Naive B cell (primary cell): ENCODE measurements around the gene FABP1. TPM values are rescaled to one million over a fixed set of nuclear protein-coding genes. Genes with fewer than 3 reads are reported as not detected.

Experiments used
- ATAC-seq, 2 donors: fragments of 150-1000 bp; cut with Tn5 transposase; 2 replicates each; pipeline ENCODE4 v1.10.0; 2021; ENCODE audit warnings: low read depth in 2 of 2, mild to moderate bottlenecking in 2 of 2, moderate library complexity in 2 of 2
- DNase-seq: peaks from one replicate; pipeline ENCODE4 v3.0.0; 2022
- H3K27ac Mint-ChIP-seq, 6 donors: one replicate each; pipeline ENCODE4 v1.8.0; 2020 to 2022; ENCODE audit warnings: mild to moderate bottlenecking in 6 of 6, mixed read lengths in 6 of 6, moderate library complexity in 5 of 6, inconsistent platforms in 2 of 6
- H3K27me3 Mint-ChIP-seq, 3 donors: one replicate each; pipeline ENCODE4 v1.8.0; 2021 to 2022; ENCODE audit warnings: mixed read lengths in 3 of 3, mild to moderate bottlenecking in 1 of 3
- H3K36me3 Mint-ChIP-seq, 2 donors: one replicate each; pipeline ENCODE4 v1.8.0; 2020 to 2022; ENCODE audit warnings: mixed read lengths in 2 of 2, inconsistent platforms in 1 of 2, mild to moderate bottlenecking in 1 of 2
- H3K4me1 Mint-ChIP-seq, 3 donors: one replicate each; pipeline ENCODE4 v1.8.0; 2020 to 2022; ENCODE audit warnings: mixed read lengths in 3 of 3, inconsistent platforms in 1 of 3, mild to moderate bottlenecking in 1 of 3, moderate library complexity in 1 of 3
- H3K4me3 Mint-ChIP-seq, 8 donors: one replicate each; pipeline ENCODE4 v1.8.0; 2020 to 2022; ENCODE audit warnings: mild to moderate bottlenecking in 8 of 8, mixed read lengths in 8 of 8, moderate library complexity in 8 of 8, inconsistent platforms in 2 of 8
- H3K9me3 Mint-ChIP-seq, 7 donors: one replicate each; pipeline ENCODE4 v1.8.0; 2020 to 2022; ENCODE audit warnings: mixed read lengths in 7 of 7, mild to moderate bottlenecking in 5 of 7, inconsistent platforms in 2 of 7, moderate library complexity in 1 of 7
- polyA plus RNA-seq, 6 donors: library from polyadenylated mRNA; unstranded; fragments of 300-500 nt; fragmentation: Illumina TruSeq; gene quantifications; one replicate each; pipeline ENCODE4 v1.2.3, GENCODE V29; 2021; ENCODE audit warnings: low read depth in 6 of 6

FABP1 gene
- polyA plus RNA-seq, 6 donors from 2014 or later: not detected

DNA sequence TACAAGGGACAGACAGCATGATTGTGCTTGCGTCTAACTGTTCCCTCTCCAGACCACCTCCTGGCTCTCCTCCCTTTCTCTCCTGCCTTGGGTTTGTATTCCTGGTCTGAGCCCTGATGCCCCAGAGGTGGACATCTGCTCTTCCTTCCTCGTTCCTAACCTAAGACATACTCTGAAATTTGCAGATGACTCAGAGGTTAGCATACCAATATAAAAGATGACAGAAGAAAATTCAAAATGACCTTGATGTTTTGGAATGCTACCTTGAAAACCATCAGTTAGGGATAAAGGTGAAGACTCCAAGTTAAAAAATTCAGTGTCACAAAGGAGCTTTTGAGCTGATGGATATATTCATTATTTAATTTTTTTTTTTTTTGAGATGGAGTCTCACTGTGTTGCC lies 47.3 kb downstream of the FABP1 start:
- ATAC-seq (no peak), DNase-seq (no peak)
- Mint-ChIP-seq H3K27me3 (peaks cover 0 to 7% (median 7%) of the 10 kb centered on the region in 3 donors), H3K4me1 (no peaks in the 10 kb centered on the region), H3K27ac (no peak overlapping the region), H3K4me3 (no peak overlapping the region), H3K9me3 (no peaks in the 10 kb centered on the region), H3K36me3 (no peaks in the 10 kb centered on the region)

DNA sequence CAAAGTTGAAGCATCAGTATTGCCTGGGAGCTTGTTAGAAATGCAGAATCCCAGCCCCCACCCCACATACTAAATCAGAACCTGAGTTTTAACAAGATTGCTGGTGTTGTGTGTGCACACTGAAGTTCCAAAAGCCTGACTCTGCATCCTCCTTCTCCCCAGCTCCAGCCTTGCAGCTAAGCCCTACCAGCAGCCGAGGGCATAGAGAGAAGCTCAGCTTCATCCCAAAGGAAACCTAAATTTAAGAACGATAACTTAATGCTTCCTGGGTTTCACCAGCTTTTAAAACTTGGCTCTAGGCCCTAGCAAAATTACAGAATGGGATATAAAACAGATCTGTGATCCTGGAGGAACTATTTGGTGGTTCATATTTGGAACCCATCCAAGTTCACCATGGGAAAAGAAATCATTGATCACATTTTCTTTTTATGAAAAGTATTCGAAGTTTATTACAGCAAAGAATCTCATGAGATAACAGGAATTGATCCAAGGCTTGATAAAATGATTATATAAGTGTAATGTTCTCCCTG lies 49.2 kb downstream of the FABP1 start:
- no peaks in the 10 kb centered on the region for H3K36me3 Mint-ChIP-seq
- peaks cover 0 to 7% (median 7%) of the 10 kb centered on the region in 3 donors for H3K27me3 Mint-ChIP-seq
- peaks cover 0 to 9% (median 0%) of the 10 kb centered on the region in 7 donors for H3K9me3 Mint-ChIP-seq
- no peak overlapping the region for H3K4me3 Mint-ChIP-seq
- no peak overlapping the region for H3K27ac Mint-ChIP-seq
- no peak for ATAC-seq
- no peaks in the 10 kb centered on the region for H3K4me1 Mint-ChIP-seq
- DNase-seq: no peak

DNA sequence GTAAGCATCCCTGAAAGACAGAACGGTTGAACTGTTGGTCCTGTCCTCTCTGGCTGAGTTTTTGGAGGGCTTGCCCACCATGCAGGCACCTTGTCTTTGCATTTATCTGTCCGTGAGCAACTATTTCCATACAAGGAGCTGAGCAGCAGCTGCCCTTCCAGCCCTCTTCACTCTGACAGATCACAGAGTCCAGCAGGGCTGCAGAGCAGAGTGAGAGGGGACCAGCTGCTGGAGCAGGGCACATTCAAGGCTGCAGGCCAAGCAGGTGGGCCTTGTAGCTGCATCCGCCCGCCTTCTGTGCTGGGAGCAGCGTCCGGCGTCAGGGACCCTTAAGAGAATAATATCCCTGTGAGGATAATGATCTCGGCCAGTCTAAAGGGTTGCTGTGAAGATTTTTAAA lies 50.8 kb downstream of the FABP1 start:
- Mint-ChIP-seq H3K4me1 (no peaks in the 10 kb centered on the region), H3K4me3 (no peak overlapping the region), H3K27me3 (no peaks in the 10 kb centered on the region), H3K9me3 (peaks cover 0 to 11% (median 3%) of the 10 kb centered on the region in 7 donors), H3K36me3 (no peaks in the 10 kb centered on the region), H3K27ac (no peak overlapping the region)
- DNase-seq (no peak), ATAC-seq (no peak)

DNA sequence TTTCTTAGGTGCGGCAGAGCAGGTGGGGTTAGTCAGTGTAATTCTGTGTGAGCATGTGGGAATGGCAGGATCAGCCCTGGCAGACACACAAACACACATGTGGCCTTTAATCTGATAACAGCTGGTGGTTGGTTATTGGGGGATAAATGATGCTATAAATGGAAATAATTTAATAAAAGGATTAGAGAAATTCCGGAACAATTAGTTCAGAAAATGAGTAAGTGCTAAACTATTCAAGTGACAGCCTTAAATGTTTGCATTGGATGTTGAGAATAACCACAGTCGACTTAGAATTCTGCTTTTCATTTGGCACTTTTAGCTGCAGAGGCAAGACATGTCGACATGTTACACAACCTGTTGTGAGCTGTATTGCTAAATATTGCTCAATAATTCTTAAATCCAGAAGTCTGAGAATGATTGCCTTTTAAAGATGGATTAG lies 53.0 kb downstream of the FABP1 start:
- no peak overlapping the region for H3K27ac Mint-ChIP-seq
- DNase-seq (no peak), ATAC-seq (no peak)
- no peaks in the 10 kb centered on the region for H3K4me1 Mint-ChIP-seq
- peaks cover 0 to 11% (median 3%) of the 10 kb centered on the region in 7 donors for H3K9me3 Mint-ChIP-seq
- no peaks in the 10 kb centered on the region for H3K27me3 Mint-ChIP-seq
- H3K36me3 Mint-ChIP-seq: no peaks in the 10 kb centered on the region
- no peak overlapping the region for H3K4me3 Mint-ChIP-seq

DNA sequence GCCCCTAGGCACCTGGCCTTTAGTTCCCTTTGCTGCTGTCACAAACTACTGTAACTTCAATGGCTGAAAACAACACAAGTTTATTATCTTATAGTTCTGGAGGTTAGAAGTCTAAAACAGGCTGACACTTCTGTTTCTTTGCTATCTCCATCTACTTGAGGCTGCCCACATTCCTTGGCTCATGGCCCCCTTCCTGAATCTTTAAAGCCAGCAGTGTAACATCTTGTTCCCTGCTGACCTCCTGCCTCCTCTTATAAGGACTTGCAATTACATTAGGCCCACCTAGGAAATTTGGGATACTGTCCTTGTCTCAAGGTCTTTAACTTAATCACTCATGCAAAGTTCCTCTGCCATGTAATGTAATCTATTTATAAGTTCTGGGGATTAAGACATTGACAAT lies 53.7 kb downstream of the FABP1 start:
- Mint-ChIP-seq H3K4me1 (no peaks in the 10 kb centered on the region), H3K9me3 (peaks cover 0 to 11% (median 3%) of the 10 kb centered on the region in 7 donors), H3K4me3 (no peak overlapping the region), H3K27me3 (no peaks in the 10 kb centered on the region), H3K36me3 (no peaks in the 10 kb centered on the region), H3K27ac (no peak overlapping the region)
- ATAC-seq (no peak), DNase-seq (no peak)

Other genes starting within 250 kb of the FABP1 start
- gene RNU2-63P, start 111.5 kb downstream of the FABP1 start, polyA plus RNA-seq: 10 to 100 TPM in 2 of 6 donors, 1 to 10 TPM in 1, not detected in 3; 9.0 to 94.7 (median 34.8) TPM
- 10 to 100 TPM; 35.8 to 75.8 (median 60.9) TPM for gene KRCC1, start 72.3 kb downstream of the FABP1 start, polyA plus RNA-seq
- not detected for gene SMYD1, start 60.2 kb downstream of the FABP1 start, polyA plus RNA-seq
- gene THNSL2, start 42.3 kb upstream of the FABP1 start, polyA plus RNA-seq: 1 to 10 TPM in 5 of 6 donors, not detected in 1; 1.1 to 4.3 (median 1.2) TPM